HL-60 (cell line): ENCODE results near the gene CCR5.

ENCODE experiments used
- DNase-seq, 2 experiments: peaks; one replicate each; pipeline ENCODE4 v3.0.0-alpha.2; 2010 to 2020; ENCODE audit warnings: low read depth in 1 of 2, low spot score in 1 of 2
- H3K27ac ChIP-seq: fragments of 250-450 bp; sonication (Bioruptor Pico); replicated peaks from 2 replicates; pipeline ENCODE4 v1.5.1; 2020; ENCODE audit warnings: mild to moderate bottlenecking, moderate library complexity
- H3K27me3 ChIP-seq: fragments of 250-450 bp; sonication (Bioruptor Pico); 2 replicates; pipeline ENCODE4 v1.5.1; 2021; ENCODE audit warnings: mild to moderate bottlenecking, moderate library complexity; ENCODE audit not compliant: insufficient read depth, poor library complexity, severe bottlenecking
- H3K4me3 ChIP-seq: replicated peaks from 2 replicates; pipeline ENCODE4 v1.5.1; 2011; ENCODE audit warnings: mild to moderate bottlenecking, control low read depth, low read length; ENCODE audit not compliant: insufficient read depth
- CTCF ChIP-seq: IDR thresholded peaks from one replicate; pipeline ENCODE4 v1.5.1; 2011; ENCODE audit warnings: low read length, control low read depth, inconsistent platforms; ENCODE audit not compliant: insufficient read depth
- GABPA ChIP-seq: IDR thresholded peaks from 2 replicates; pipeline ENCODE4 v1.6.1; 2012; ENCODE audit warnings: low read depth
- POLR2AphosphoS5 ChIP-seq: IDR thresholded peaks from 2 replicates; pipeline ENCODE4 v1.6.1; 2012; ENCODE audit warnings: low read depth
- REST ChIP-seq: IDR thresholded peaks from 2 replicates; pipeline ENCODE4 v1.6.1; 2012; ENCODE audit warnings: low read depth; ENCODE audit not compliant: insufficient replicate concordance
- SPI1 ChIP-seq: IDR thresholded peaks from 2 replicates; pipeline ENCODE4 v1.6.1; 2012; ENCODE audit warnings: low read depth, mild to moderate bottlenecking, borderline replicate concordance

CCR5 gene

GRCh38 chr3:46356276-46356675, 14.5 kb upstream of the CCR5 start:
- DNase-seq = no peak
- Histone ChIP-seq H3K27me3 (no peaks in the 10 kb centered on the region), H3K4me3 (peak overlapping the region; percentile 52)

GRCh38 chr3:46356909-46357308, 13.8 kb upstream of the CCR5 start:
- no peak for DNase-seq
- no peak for TF ChIP-seq GABPA
- TF ChIP-seq SPI1 = no peak
- no peak for TF ChIP-seq POLR2AphosphoS5
- no peak for TF ChIP-seq REST
- no peak for TF ChIP-seq CTCF
- Histone ChIP-seq H3K4me3 (no peak overlapping the region), H3K27ac (no peak overlapping the region), H3K27me3 (no peaks in the 10 kb centered on the region)

More at GRCh38 chr3:46356276-46356675, 14.5 kb upstream of the CCR5 start:
- no peak overlapping the region for H3K27ac ChIP-seq
- TF ChIP-seq SPI1 = no peak
- TF ChIP-seq CTCF = no peak
- no peak for TF ChIP-seq POLR2AphosphoS5
- no peak for TF ChIP-seq REST
- no peak for TF ChIP-seq GABPA

GRCh38 chr3:46358466-46358865, 12.3 kb upstream of the CCR5 start:
- DNase-seq = no peak
- Histone ChIP-seq H3K27ac (no peak overlapping the region), H3K4me3 (no peak overlapping the region), H3K27me3 (no peaks in the 10 kb centered on the region)
- TF ChIP-seq GABPA = no peak
- TF ChIP-seq SPI1 = no peak
- no peak for TF ChIP-seq CTCF
- no peak for TF ChIP-seq POLR2AphosphoS5
- no peak for TF ChIP-seq REST
